H9 (cell line): ENCODE measurements around the gene HOGA1. TPM values are rescaled to one million over a fixed set of nuclear protein-coding genes. Genes with fewer than 3 reads are reported as not detected.

Source experiments
- DNase-seq: peaks from one replicate; pipeline ENCODE4 v3.0.0-alpha.2; 2017
- H2AFZ ChIP-seq: one replicate; pipeline ENCODE4 v1.6.1; 2013; ENCODE audit warnings: mild to moderate bottlenecking, low read length, control low read depth, moderate library complexity
- H2AK5ac ChIP-seq: 2 replicates; pipeline ENCODE4 v1.6.1; 2013; ENCODE audit warnings: low read length, control low read depth, mixed read lengths; ENCODE audit not compliant: insufficient read length
- H2BK120ac ChIP-seq: one replicate; pipeline ENCODE4 v1.6.1; 2013; ENCODE audit warnings: low read depth, mild to moderate bottlenecking, low read length, control low read depth, inconsistent platforms; ENCODE audit not compliant: poor library complexity, severe bottlenecking
- H2BK12ac ChIP-seq: 2 replicates; pipeline ENCODE4 v1.6.1; 2013; ENCODE audit warnings: low read length, control low read depth, mixed read lengths, low read depth; ENCODE audit not compliant: insufficient read length
- H2BK15ac ChIP-seq: 2 replicates; pipeline ENCODE4 v1.6.1; 2013; ENCODE audit warnings: low read depth, low read length, control low read depth
- H2BK20ac ChIP-seq: one replicate; pipeline ENCODE4 v1.6.1; 2013; ENCODE audit warnings: low read depth, mild to moderate bottlenecking, low read length, control low read depth, inconsistent platforms; ENCODE audit not compliant: poor library complexity, severe bottlenecking
- H2BK5ac ChIP-seq: 2 replicates; pipeline ENCODE4 v1.6.1; 2013; ENCODE audit warnings: low read length, control low read depth, mixed read lengths; ENCODE audit not compliant: insufficient read length
- H3K14ac ChIP-seq: 2 replicates; pipeline ENCODE4 v1.6.1; 2013; ENCODE audit warnings: low read length, control low read depth; ENCODE audit not compliant: insufficient read depth
- H3K18ac ChIP-seq: 2 replicates; pipeline ENCODE4 v1.6.1; 2013; ENCODE audit warnings: low read depth, mild to moderate bottlenecking, mixed read lengths, low read length, control low read depth; ENCODE audit not compliant: insufficient read length
- H3K23ac ChIP-seq: 2 replicates; pipeline ENCODE4 v1.6.1; 2013; ENCODE audit warnings: low read length, control low read depth, mixed read lengths, low read depth; ENCODE audit not compliant: insufficient read length
- H3K23me2 ChIP-seq: 2 replicates; pipeline ENCODE4 v1.6.1; 2013; ENCODE audit warnings: low read depth, mild to moderate bottlenecking, mixed read lengths, low read length, control low read depth; ENCODE audit not compliant: insufficient read length, poor library complexity, severe bottlenecking
- H3K27ac ChIP-seq: 2 replicates; pipeline ENCODE4 v1.5.1; 2013; ENCODE audit warnings: low read length, control low read depth, mixed read lengths, low read depth; ENCODE audit not compliant: insufficient read length
- H3K27me3 ChIP-seq: 2 replicates; pipeline ENCODE4 v1.6.1; 2013; ENCODE audit warnings: low read length, control low read depth, inconsistent platforms; ENCODE audit not compliant: insufficient read depth
- H3K4ac ChIP-seq: 2 replicates; pipeline ENCODE4 v1.6.1; 2013; ENCODE audit warnings: low read depth, mild to moderate bottlenecking, control low read depth, inconsistent platforms, low read length, moderate library complexity
- H3K4me1 ChIP-seq: 2 replicates; pipeline ENCODE4 v1.6.1; 2013; ENCODE audit warnings: low read length, control low read depth, inconsistent platforms; ENCODE audit not compliant: insufficient read depth
- H3K4me2 ChIP-seq: 2 replicates; pipeline ENCODE4 v1.6.1; 2013; ENCODE audit warnings: low read length, control low read depth, mixed read lengths; ENCODE audit not compliant: insufficient read length, insufficient read depth
- H3K56ac ChIP-seq: 2 replicates; pipeline ENCODE4 v1.6.1; 2013; ENCODE audit warnings: low read depth, mild to moderate bottlenecking, mixed read lengths, low read length, control low read depth; ENCODE audit not compliant: insufficient read length
- H3K79me1 ChIP-seq: 2 replicates; pipeline ENCODE4 v1.6.1; 2013; ENCODE audit warnings: low read depth, mild to moderate bottlenecking, moderate library complexity, low read length, control low read depth, inconsistent platforms; ENCODE audit not compliant: insufficient read depth, poor library complexity, severe bottlenecking
- H3K79me2 ChIP-seq: 2 replicates; pipeline ENCODE4 v1.6.1; 2013; ENCODE audit warnings: low read length, control low read depth, inconsistent platforms; ENCODE audit not compliant: insufficient read depth
- H3K9ac ChIP-seq: 2 replicates; pipeline ENCODE4 v1.6.1; 2013; ENCODE audit warnings: low read length, control low read depth, mixed read lengths; ENCODE audit not compliant: insufficient read length; ENCODE audit errors: extremely low read depth
- H3K9me3 ChIP-seq: one replicate; pipeline ENCODE4 v1.6.1; 2013; ENCODE audit warnings: low read depth, low read length, inconsistent platforms; ENCODE audit not compliant: control insufficient read depth
- H3T11ph ChIP-seq: one replicate; pipeline ENCODE4 v1.6.1; 2013; ENCODE audit warnings: mild to moderate bottlenecking, low read length, control low read depth, inconsistent platforms
- H4K20me1 ChIP-seq: one replicate; pipeline ENCODE4 v1.6.1; 2013; ENCODE audit not compliant: control insufficient read depth, insufficient read length, insufficient read depth
- H4K5ac ChIP-seq: 2 replicates; pipeline ENCODE4 v1.6.1; 2013; ENCODE audit warnings: low read depth, mild to moderate bottlenecking, mixed read lengths, low read length, control low read depth; ENCODE audit not compliant: insufficient read length
- H4K8ac ChIP-seq: replicated peaks from 2 replicates; pipeline ENCODE4 v1.6.1; 2013; ENCODE audit warnings: low read length, control low read depth, mixed read lengths, low read depth; ENCODE audit not compliant: insufficient read length
- H4K91ac ChIP-seq: 2 replicates; pipeline ENCODE4 v1.6.1; 2013; ENCODE audit warnings: low read depth, mild to moderate bottlenecking, moderate library complexity, mixed read lengths, low read length, control low read depth; ENCODE audit not compliant: insufficient read length
- H3K27ac Mint-ChIP-seq, 3 experiments: 2 replicates in 2 of 3; 3 replicates in 1 of 3; pipeline ENCODE4 v1.8.0; 2020 to 2021; ENCODE audit warnings: mixed read lengths in 3 of 3, mild to moderate bottlenecking in 1 of 3, moderate library complexity in 1 of 3
- H3K27me3 Mint-ChIP-seq: 2 replicates; pipeline ENCODE4 v1.8.0; 2021; ENCODE audit warnings: low read depth, mild to moderate bottlenecking, moderate library complexity, mixed read lengths
- H3K36me3 Mint-ChIP-seq, 3 experiments: 2 replicates in 2 of 3; 3 replicates in 1 of 3; pipeline ENCODE4 v1.8.0; 2020 to 2021; ENCODE audit warnings: low read depth in 3 of 3, mixed read lengths in 3 of 3; ENCODE audit not compliant: insufficient read depth in 1 of 3
- H3K4me1 Mint-ChIP-seq, 2 experiments: 2 replicates each; pipeline ENCODE4 v1.8.0; 2020; ENCODE audit warnings: mixed read lengths in 2 of 2
- H3K4me3 Mint-ChIP-seq, 2 experiments: 2 replicates in 1 of 2; 3 replicates in 1 of 2; pipeline ENCODE4 v1.8.0; 2020 to 2021; ENCODE audit warnings: mild to moderate bottlenecking in 2 of 2, mixed read lengths in 2 of 2, moderate library complexity in 1 of 2
- H3K9me3 Mint-ChIP-seq, 2 experiments: 2 replicates in 1 of 2; 3 replicates in 1 of 2; pipeline ENCODE4 v1.8.0; 2020; ENCODE audit warnings: mild to moderate bottlenecking in 2 of 2, mixed read lengths in 2 of 2, moderate library complexity in 1 of 2
- CTCF ChIP-seq: fragments of 200-600 bp; sonication (generic); conservative IDR thresholded peaks from 3 replicates; pipeline ENCODE4 v1.8.0; 2021; ENCODE audit warnings: antibody characterized with exemption, mild to moderate bottlenecking
- WGBS: extraction: QIAGEN DNeasy Blood & Tissue Kit; methylation state at CpG from one replicate; pipeline ENCODE4 v1.1.7; 2013; ENCODE audit warnings: missing lambda C conversion rate, low lambda C conversion rate, mixed read lengths; ENCODE audit not compliant: insufficient read length; ENCODE audit errors: extremely low coverage; 5-methylcytosine and 5-hydroxymethylcytosine counted together
- total RNA-seq: library from RNA; stranded (reverse); gene quantifications from 2 replicates; pipeline ENCODE4 v1.2.1, GENCODE V29; 2021

HOGA1 gene
- total RNA-seq, 1 experiment from 2014 or later = 0.79 TPM

- Histone ChIP-seq H3K4me1 (peaks cover 10% of the 10 kb centered on the region), H3K79me1 (peaks cover 4% of the 10 kb centered on the region), H2BK20ac (no peak overlapping the region), H2AK5ac (no peak overlapping the region), H3K4me2 (no peak overlapping the region), H3K18ac (no peak overlapping the region), H2BK12ac (no peak overlapping the region), H2BK5ac (no peak overlapping the region), H3K27me3 (no peaks in the 10 kb centered on the region), H4K20me1 (no peaks in the 10 kb centered on the region), H3T11ph (no peak overlapping the region), H3K79me2 (peaks cover 9% of the 10 kb centered on the region; the same call in 1 of the 2 replicates), H4K8ac (no peak overlapping the region), H3K9me3 (no peaks in the 10 kb centered on the region), H3K23me2 (peaks cover 14% of the 10 kb centered on the region), H3K9ac (no peak overlapping the region), H2BK15ac (no peak overlapping the region), H3K27ac (no peak overlapping the region), H4K5ac (no peak overlapping the region), H3K4ac (no peak overlapping the region), H3K14ac (no peak overlapping the region), H2AFZ (no peak overlapping the region), H3K56ac (no peak overlapping the region), H4K91ac (no peak overlapping the region), H3K23ac (no peak overlapping the region), H2BK120ac (no peak overlapping the region)
- no peak overlapping the region for H3K27ac Mint-ChIP-seq
- no peak for DNase-seq
- peaks cover 17 to 31% (median 29%) of the 10 kb centered on the region in 3 experiments; a peak in 6 of 7 replicates for H3K36me3 Mint-ChIP-seq
- no peak overlapping the region for H3K4me3 Mint-ChIP-seq
- no peak for TF ChIP-seq CTCF
- H3K27me3 Mint-ChIP-seq = no peaks in the 10 kb centered on the region
- H3K9me3 Mint-ChIP-seq = no peaks in the 10 kb centered on the region; a peak in 2 of 5 replicates
- no CpG with 5 or more reads among the region's 4 CpGs for WGBS
- H3K4me1 Mint-ChIP-seq = peaks cover 39 to 43% of the 10 kb centered on the region in 2 experiments
Measured at GRCh38 chr10:97644936-97645335, 60.7 kb downstream of the HOGA1 start.
